GM23338 (cell line): Measurements from ENCODE around the gene MEIOSIN. TPM values are rescaled to one million over a fixed set of nuclear protein-coding genes. Genes with fewer than 3 reads are reported as not detected.
A peak's percentile ranks its signal among the peaks of the same experiment; 100 is the strongest.

Experiments
- ATAC-seq: fragments of 200-7000 bp; cut with Tn5 transposase; 3 replicates; pipeline ENCODE4 v1.9.1; 2020
- DNase-seq: peaks from one replicate; pipeline ENCODE4 v3.0.0-alpha.2; 2015; ENCODE audit warnings: low spot score
- H2AFZ ChIP-seq: fragments of 200-600 bp; sonication (generic); 2 replicates; pipeline ENCODE4 v1.8.0; 2016; ENCODE audit warnings: antibody characterized with exemption, mild to moderate bottlenecking, moderate library complexity
- H3F3A ChIP-seq: fragments of 200-600 bp; sonication (generic); replicated peaks from 2 replicates; pipeline ENCODE4 v1.8.0; 2017; ENCODE audit warnings: antibody characterized with exemption, mixed run types, low read depth
- H3K27ac ChIP-seq: fragments of 200-600 bp; sonication (generic); 2 replicates; pipeline ENCODE4 v1.6.1; 2016; ENCODE audit warnings: low read depth
- H3K27me3 ChIP-seq: fragments of 200-600 bp; sonication (generic); 2 replicates; pipeline ENCODE4 v1.8.0; 2016; ENCODE audit warnings: mild to moderate bottlenecking, mixed run types, moderate library complexity; ENCODE audit not compliant: insufficient read depth
- H3K36me3 ChIP-seq: fragments of 200-600 bp; sonication (generic); 2 replicates; pipeline ENCODE4 v1.8.0; 2016; ENCODE audit warnings: mild to moderate bottlenecking; ENCODE audit not compliant: insufficient read depth
- H3K4me1 ChIP-seq: fragments of 200-600 bp; sonication (generic); 2 replicates; pipeline ENCODE4 v1.8.0; 2016; ENCODE audit warnings: mild to moderate bottlenecking, moderate library complexity; ENCODE audit not compliant: insufficient read depth
- H3K4me2 ChIP-seq: fragments of 200-600 bp; sonication (generic); 2 replicates; pipeline ENCODE4 v1.7.1; 2017; ENCODE audit warnings: mixed run types
- H3K4me3 ChIP-seq: fragments of 200-600 bp; sonication (generic); 2 replicates; pipeline ENCODE4 v1.6.1; 2016; ENCODE audit warnings: mixed run types
- H3K79me2 ChIP-seq: fragments of 200-600 bp; sonication (generic); replicated peaks from 2 replicates; pipeline ENCODE4 v1.8.0; 2017; ENCODE audit warnings: mild to moderate bottlenecking; ENCODE audit not compliant: insufficient read depth
- H3K9me2 ChIP-seq: fragments of 200-600 bp; sonication (generic); 2 replicates; pipeline ENCODE4 v1.8.0; 2017; ENCODE audit not compliant: insufficient read depth
- H4K20me1 ChIP-seq: fragments of 200-600 bp; sonication (generic); replicated peaks from 2 replicates; pipeline ENCODE4 v1.8.0; 2017; ENCODE audit warnings: mild to moderate bottlenecking; ENCODE audit not compliant: insufficient read depth
- H3K27ac Mint-ChIP-seq: 2 replicates; pipeline ENCODE4 v1.8.0; 2020; ENCODE audit warnings: inconsistent platforms, mild to moderate bottlenecking, moderate library complexity, mixed read lengths
- H3K27me3 Mint-ChIP-seq: 3 replicates; pipeline ENCODE4 v1.8.0; 2022; ENCODE audit warnings: low read depth, mild to moderate bottlenecking, moderate library complexity, mixed read lengths, inconsistent platforms; ENCODE audit not compliant: insufficient read depth, poor library complexity
- H3K36me3 Mint-ChIP-seq: 3 replicates; pipeline ENCODE4 v1.8.0; 2021; ENCODE audit warnings: low read depth, mild to moderate bottlenecking, inconsistent platforms, moderate library complexity, mixed read lengths
- H3K4me1 Mint-ChIP-seq: 3 replicates; pipeline ENCODE4 v1.8.0; 2020; ENCODE audit warnings: mild to moderate bottlenecking, inconsistent platforms, mixed read lengths
- H3K4me3 Mint-ChIP-seq: 3 replicates; pipeline ENCODE4 v1.8.0; 2021; ENCODE audit warnings: moderate library complexity, mild to moderate bottlenecking, inconsistent platforms, mixed read lengths
- H3K9me3 Mint-ChIP-seq: 3 replicates; pipeline ENCODE4 v1.8.0; 2020; ENCODE audit warnings: moderate library complexity, mild to moderate bottlenecking, inconsistent platforms, mixed read lengths
- CREB1 ChIP-seq: fragments of 250-450 bp; sonication (Bioruptor Pico); IDR thresholded peaks from 2 replicates; pipeline ENCODE4 v1.5.0; 2020; ENCODE audit warnings: low read depth, mild to moderate bottlenecking, moderate library complexity
- EZH2 ChIP-seq: fragments of 200-600 bp; sonication (generic); IDR thresholded peaks from one replicate; pipeline ENCODE4 v1.8.0; 2017; ENCODE audit warnings: antibody characterized with exemption, mild to moderate bottlenecking, low read depth; ENCODE audit not compliant: unreplicated experiment
- EZH2phosphoT487 ChIP-seq: fragments of 200-600 bp; sonication (generic); IDR thresholded peaks from one replicate; pipeline ENCODE4 v1.8.1; 2018; ENCODE audit warnings: antibody characterized with exemption; ENCODE audit not compliant: unreplicated experiment
- JUNB ChIP-seq: IDR thresholded peaks from one replicate; pipeline ENCODE4 v1.6.1; 2016; ENCODE audit warnings: antibody characterized with exemption; ENCODE audit not compliant: unreplicated experiment
- NANOG ChIP-seq: IDR thresholded peaks from 2 replicates; pipeline ENCODE4 v1.6.1; 2016; ENCODE audit warnings: antibody characterized with exemption, borderline replicate concordance
- POLR2AphosphoS5 ChIP-seq: IDR thresholded peaks from 2 replicates; pipeline ENCODE4 v1.6.1; 2016; ENCODE audit warnings: antibody characterized with exemption, low read depth
- STAT1 ChIP-seq: IDR thresholded peaks from one replicate; pipeline ENCODE4 v1.6.1; 2016; ENCODE audit warnings: antibody characterized with exemption; ENCODE audit not compliant: unreplicated experiment
- ZNF114 ChIP-seq: fragments of 250-450 bp; sonication (Bioruptor Pico); IDR thresholded peaks from 2 replicates; pipeline ENCODE4 v1.5.0; 2020; ENCODE audit warnings: mild to moderate bottlenecking, moderate library complexity
- ZNF331 ChIP-seq: fragments of 250-450 bp; sonication (Bioruptor Pico); IDR thresholded peaks from 2 replicates; pipeline ENCODE4 v1.5.0; 2020; ENCODE audit warnings: low read depth, mild to moderate bottlenecking, moderate library complexity
- polyA plus RNA-seq: library from polyadenylated mRNA; unstranded; fragments of >200 nt; fragmentation: Nextera tagmentation; extraction: Ambion mirVana; gene quantifications from 2 replicates; pipeline ENCODE4 v1.2.1, GENCODE V29; 2016
- total RNA-seq: library from RNA; depleted of rRNA; stranded (reverse); fragments of >200 nt; shearing (Covaris generic); gene quantifications from 2 replicates; pipeline ENCODE4 v1.2.3, GENCODE V29; 2014
- TF ChIP-seq, protein P1 (sequence below): fragments of 250-450 bp; sonication (Bioruptor Pico); IDR thresholded peaks from 2 replicates; pipeline ENCODE4 v1.5.0; 2020; ENCODE audit warnings: mild to moderate bottlenecking, moderate library complexity
- TF ChIP-seq, protein P2 (sequence below): IDR thresholded peaks from one replicate; pipeline ENCODE4 v1.6.1; 2018; ENCODE audit warnings: antibody characterized with exemption; ENCODE audit not compliant: unreplicated experiment
- TF ChIP-seq, protein P3 (sequence below): IDR thresholded peaks from 2 replicates; pipeline ENCODE4 v1.6.1; 2016; ENCODE audit warnings: antibody characterized with exemption
- TF ChIP-seq, protein P4 (sequence below), 2 experiments: fragments of 200-600 bp in 1 of 2; sonication (generic) in 1 of 2; conservative IDR thresholded peaks; 2 replicates each; pipeline versions ENCODE4 v1.5.1 to v1.6.1; 2016 to 2017; ENCODE audit warnings: antibody characterized with exemption in 2 of 2, low read depth in 2 of 2, mild to moderate bottlenecking in 2 of 2, moderate library complexity in 1 of 2

Gene MEIOSIN
- total and polyA plus RNA-seq, 2 experiments from 2014 or later, result 0.21 to 0.28 TPM

DNA sequence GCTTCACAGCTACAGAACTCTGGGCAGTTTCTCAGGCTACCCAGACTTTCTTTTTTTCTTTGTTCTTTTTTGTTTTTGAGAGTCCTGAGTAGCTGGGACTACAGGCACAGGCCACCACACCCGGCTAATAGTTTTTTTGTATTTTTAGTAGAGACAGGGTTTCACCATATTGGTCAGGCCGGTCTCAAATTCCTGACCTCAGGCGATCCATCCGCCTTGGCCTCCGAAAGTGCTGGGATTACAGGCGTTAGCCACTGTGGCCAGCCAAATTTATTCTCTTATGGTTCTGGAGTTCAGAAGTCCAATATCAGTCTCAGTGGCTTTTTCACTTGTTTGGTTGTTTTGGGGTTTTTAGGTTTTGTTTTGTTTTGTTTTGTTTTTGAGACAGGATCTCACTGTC is 12.4 kb downstream of the MEIOSIN start:
- Mint-ChIP-seq H3K36me3 (no peaks in the 10 kb centered on the region), H3K9me3 (no peaks in the 10 kb centered on the region), H3K4me3 (no peak overlapping the region), H3K27me3 (peaks cover 8% of the 10 kb centered on the region), H3K4me1 (no peaks in the 10 kb centered on the region; the same call in 2 of the 3 replicates), H3K27ac (no peak overlapping the region)
- H2AFZ ChIP-seq, result peak overlapping the region; percentile 90
- no peaks in the 10 kb centered on the region for H4K20me1 ChIP-seq
- 0 out of 2 replicates have a peak, but pooled peaks cover 7% of the 10 kb centered on the region for H3F3A ChIP-seq
- ATAC-seq (no peak), DNase-seq (no peak)
- 0 out of 2 replicates have a peak overlapping the region, but pooled peaks have one; percentile 14 for H3K4me2 ChIP-seq
- H3K27me3 ChIP-seq, result no peaks in the 10 kb centered on the region
- H3K27ac ChIP-seq, result no peak overlapping the region
- no peaks in the 10 kb centered on the region for H3K79me2 ChIP-seq
- H3K4me1 ChIP-seq, result no peaks in the 10 kb centered on the region; the same call in 1 of the 2 replicates
- TF ChIP-seq CREB1 (CRISPR knock-in tag) (no peak), ZNF331 (CRISPR knock-in tag) (no peak), NANOG (no peak), EZH2 (no peak), JUNB (no peak), EZH2phosphoT487 (no peak), STAT1 (no peak), ZNF114 (no peak), POLR2AphosphoS5 (no peak)
- TF ChIP-seq, protein P1, sequence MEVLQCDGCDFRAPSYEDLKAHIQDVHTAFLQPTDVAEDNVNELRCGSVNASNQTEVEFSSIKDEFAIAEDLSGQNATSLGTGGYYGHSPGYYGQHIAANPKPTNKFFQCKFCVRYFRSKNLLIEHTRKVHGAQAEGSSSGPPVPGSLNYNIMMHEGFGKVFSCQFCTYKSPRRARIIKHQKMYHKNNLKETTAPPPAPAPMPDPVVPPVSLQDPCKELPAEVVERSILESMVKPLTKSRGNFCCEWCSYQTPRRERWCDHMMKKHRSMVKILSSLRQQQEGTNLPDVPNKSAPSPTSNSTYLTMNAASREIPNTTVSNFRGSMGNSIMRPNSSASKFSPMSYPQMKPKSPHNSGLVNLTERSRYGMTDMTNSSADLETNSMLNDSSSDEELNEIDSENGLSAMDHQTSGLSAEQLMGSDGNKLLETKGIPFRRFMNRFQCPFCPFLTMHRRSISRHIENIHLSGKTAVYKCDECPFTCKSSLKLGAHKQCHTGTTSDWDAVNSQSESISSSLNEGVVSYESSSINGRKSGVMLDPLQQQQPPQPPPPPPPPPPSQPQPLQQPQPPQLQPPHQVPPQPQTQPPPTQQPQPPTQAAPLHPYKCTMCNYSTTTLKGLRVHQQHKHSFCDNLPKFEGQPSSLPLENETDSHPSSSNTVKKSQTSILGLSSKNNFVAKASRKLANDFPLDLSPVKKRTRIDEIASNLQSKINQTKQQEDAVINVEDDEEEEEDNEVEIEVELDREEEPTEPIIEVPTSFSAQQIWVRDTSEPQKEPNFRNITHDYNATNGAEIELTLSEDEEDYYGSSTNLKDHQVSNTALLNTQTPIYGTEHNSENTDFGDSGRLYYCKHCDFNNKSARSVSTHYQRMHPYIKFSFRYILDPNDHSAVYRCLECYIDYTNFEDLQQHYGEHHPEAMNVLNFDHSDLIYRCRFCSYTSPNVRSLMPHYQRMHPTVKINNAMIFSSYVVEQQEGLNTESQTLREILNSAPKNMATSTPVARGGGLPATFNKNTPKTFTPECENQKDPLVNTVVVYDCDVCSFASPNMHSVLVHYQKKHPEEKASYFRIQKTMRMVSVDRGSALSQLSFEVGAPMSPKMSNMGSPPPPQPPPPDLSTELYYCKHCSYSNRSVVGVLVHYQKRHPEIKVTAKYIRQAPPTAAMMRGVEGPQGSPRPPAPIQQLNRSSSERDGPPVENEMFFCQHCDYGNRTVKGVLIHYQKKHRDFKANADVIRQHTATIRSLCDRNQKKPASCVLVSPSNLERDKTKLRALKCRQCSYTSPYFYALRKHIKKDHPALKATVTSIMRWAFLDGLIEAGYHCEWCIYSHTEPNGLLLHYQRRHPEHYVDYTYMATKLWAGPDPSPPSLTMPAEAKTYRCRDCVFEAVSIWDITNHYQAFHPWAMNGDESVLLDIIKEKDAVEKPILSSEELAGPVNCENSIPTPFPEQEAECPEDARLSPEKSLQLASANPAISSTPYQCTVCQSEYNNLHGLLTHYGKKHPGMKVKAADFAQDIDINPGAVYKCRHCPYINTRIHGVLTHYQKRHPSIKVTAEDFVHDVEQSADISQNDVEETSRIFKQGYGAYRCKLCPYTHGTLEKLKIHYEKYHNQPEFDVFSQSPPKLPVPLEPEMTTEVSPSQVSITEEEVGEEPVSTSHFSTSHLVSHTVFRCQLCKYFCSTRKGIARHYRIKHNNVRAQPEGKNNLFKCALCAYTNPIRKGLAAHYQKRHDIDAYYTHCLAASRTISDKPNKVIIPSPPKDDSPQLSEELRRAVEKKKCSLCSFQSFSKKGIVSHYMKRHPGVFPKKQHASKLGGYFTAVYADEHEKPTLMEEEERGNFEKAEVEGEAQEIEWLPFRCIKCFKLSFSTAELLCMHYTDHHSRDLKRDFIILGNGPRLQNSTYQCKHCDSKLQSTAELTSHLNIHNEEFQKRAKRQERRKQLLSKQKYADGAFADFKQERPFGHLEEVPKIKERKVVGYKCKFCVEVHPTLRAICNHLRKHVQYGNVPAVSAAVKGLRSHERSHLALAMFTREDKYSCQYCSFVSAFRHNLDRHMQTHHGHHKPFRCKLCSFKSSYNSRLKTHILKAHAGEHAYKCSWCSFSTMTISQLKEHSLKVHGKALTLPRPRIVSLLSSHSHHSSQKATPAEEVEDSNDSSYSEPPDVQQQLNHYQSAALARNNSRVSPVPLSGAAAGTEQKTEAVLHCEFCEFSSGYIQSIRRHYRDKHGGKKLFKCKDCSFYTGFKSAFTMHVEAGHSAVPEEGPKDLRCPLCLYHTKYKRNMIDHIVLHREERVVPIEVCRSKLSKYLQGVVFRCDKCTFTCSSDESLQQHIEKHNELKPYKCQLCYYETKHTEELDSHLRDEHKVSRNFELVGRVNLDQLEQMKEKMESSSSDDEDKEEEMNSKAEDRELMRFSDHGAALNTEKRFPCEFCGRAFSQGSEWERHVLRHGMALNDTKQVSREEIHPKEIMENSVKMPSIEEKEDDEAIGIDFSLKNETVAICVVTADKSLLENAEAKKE (CRISPR knock-in tag), result no peak
- TF ChIP-seq, protein P2, sequence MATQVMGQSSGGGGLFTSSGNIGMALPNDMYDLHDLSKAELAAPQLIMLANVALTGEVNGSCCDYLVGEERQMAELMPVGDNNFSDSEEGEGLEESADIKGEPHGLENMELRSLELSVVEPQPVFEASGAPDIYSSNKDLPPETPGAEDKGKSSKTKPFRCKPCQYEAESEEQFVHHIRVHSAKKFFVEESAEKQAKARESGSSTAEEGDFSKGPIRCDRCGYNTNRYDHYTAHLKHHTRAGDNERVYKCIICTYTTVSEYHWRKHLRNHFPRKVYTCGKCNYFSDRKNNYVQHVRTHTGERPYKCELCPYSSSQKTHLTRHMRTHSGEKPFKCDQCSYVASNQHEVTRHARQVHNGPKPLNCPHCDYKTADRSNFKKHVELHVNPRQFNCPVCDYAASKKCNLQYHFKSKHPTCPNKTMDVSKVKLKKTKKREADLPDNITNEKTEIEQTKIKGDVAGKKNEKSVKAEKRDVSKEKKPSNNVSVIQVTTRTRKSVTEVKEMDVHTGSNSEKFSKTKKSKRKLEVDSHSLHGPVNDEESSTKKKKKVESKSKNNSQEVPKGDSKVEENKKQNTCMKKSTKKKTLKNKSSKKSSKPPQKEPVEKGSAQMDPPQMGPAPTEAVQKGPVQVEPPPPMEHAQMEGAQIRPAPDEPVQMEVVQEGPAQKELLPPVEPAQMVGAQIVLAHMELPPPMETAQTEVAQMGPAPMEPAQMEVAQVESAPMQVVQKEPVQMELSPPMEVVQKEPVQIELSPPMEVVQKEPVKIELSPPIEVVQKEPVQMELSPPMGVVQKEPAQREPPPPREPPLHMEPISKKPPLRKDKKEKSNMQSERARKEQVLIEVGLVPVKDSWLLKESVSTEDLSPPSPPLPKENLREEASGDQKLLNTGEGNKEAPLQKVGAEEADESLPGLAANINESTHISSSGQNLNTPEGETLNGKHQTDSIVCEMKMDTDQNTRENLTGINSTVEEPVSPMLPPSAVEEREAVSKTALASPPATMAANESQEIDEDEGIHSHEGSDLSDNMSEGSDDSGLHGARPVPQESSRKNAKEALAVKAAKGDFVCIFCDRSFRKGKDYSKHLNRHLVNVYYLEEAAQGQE, result no peak
- TF ChIP-seq, protein P3, sequence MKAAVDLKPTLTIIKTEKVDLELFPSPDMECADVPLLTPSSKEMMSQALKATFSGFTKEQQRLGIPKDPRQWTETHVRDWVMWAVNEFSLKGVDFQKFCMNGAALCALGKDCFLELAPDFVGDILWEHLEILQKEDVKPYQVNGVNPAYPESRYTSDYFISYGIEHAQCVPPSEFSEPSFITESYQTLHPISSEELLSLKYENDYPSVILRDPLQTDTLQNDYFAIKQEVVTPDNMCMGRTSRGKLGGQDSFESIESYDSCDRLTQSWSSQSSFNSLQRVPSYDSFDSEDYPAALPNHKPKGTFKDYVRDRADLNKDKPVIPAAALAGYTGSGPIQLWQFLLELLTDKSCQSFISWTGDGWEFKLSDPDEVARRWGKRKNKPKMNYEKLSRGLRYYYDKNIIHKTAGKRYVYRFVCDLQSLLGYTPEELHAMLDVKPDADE, result no peak
- TF ChIP-seq, protein P4, sequence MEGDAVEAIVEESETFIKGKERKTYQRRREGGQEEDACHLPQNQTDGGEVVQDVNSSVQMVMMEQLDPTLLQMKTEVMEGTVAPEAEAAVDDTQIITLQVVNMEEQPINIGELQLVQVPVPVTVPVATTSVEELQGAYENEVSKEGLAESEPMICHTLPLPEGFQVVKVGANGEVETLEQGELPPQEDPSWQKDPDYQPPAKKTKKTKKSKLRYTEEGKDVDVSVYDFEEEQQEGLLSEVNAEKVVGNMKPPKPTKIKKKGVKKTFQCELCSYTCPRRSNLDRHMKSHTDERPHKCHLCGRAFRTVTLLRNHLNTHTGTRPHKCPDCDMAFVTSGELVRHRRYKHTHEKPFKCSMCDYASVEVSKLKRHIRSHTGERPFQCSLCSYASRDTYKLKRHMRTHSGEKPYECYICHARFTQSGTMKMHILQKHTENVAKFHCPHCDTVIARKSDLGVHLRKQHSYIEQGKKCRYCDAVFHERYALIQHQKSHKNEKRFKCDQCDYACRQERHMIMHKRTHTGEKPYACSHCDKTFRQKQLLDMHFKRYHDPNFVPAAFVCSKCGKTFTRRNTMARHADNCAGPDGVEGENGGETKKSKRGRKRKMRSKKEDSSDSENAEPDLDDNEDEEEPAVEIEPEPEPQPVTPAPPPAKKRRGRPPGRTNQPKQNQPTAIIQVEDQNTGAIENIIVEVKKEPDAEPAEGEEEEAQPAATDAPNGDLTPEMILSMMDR (conservative IDR thresholded peaks at IDR 0.05; ENCODE audit: low read depth in 2 of 2), result no peak
- H3K36me3 ChIP-seq, result no peaks in the 10 kb centered on the region
- no peaks in the 10 kb centered on the region for H3K9me2 ChIP-seq
- no peak overlapping the region for H3K4me3 ChIP-seq
